H1 (cell line): ENCODE data around the gene AFF2. TPM values are rescaled to one million over a fixed set of nuclear protein-coding genes. Genes with fewer than 3 reads are reported as not detected.

Source experiments
- KDM4A ChIP-seq: IDR thresholded peaks from one replicate; pipeline ENCODE4 v1.7.1; 2012; ENCODE audit warnings: low read depth, mild to moderate bottlenecking, moderate library complexity, low read length, inconsistent platforms; ENCODE audit not compliant: severe bottlenecking
- NRF1 ChIP-seq: IDR thresholded peaks from 2 replicates; pipeline ENCODE4 v1.6.1; 2011; ENCODE audit warnings: mild to moderate bottlenecking, low read depth, low read length, improper control_type of control experiment
- POLR2AphosphoS5 ChIP-seq: IDR thresholded peaks from 2 replicates; pipeline ENCODE4 v1.6.1; 2011; ENCODE audit warnings: low read depth, low read length
- RBBP5 ChIP-seq: IDR thresholded peaks from 2 replicates; pipeline ENCODE4 v1.7.1; 2012; ENCODE audit warnings: low read depth, mild to moderate bottlenecking, inconsistent platforms, low read length, moderate library complexity, borderline replicate concordance
- SUZ12 ChIP-seq: fragments of 200-600 bp; sonication (generic); IDR thresholded peaks from 2 replicates; pipeline ENCODE4 v1.6.1; 2012; ENCODE audit warnings: mild to moderate bottlenecking, inconsistent platforms, low read length, moderate library complexity, mixed read lengths
- TBP ChIP-seq: IDR thresholded peaks from 2 replicates; pipeline ENCODE4 v1.6.1; 2011; ENCODE audit warnings: low read depth, low read length, improper control_type of control experiment
- YY1 ChIP-seq: IDR thresholded peaks from 2 replicates; pipeline ENCODE4 v1.6.1; 2011; ENCODE audit warnings: low read depth, mild to moderate bottlenecking, low read length
- polyA plus RNA-seq, 7 experiments: library from polyadenylated mRNA; depleted of rRNA in 3 of 7; stranded (reverse) in 5 of 7; unstranded in 2 of 7; fragments of >200 nt in 5 of 7; fragments of 200-250 nt in 2 of 7; gene quantifications; 1 replicate in 5 of 7; 2 replicates in 1 of 7; 4 replicates in 1 of 7; pipeline versions ENCODE4 v1.2.1 to v1.2.3, GENCODE V29; 2011 to 2013; ENCODE audit warnings: missing spikeins in 2 of 7, mixed read lengths in 2 of 7
- total RNA-seq: library from RNA; stranded (reverse); fragmentation: NEBNext Ultra II Directional; extraction: Animal tissue kit (Norgen Biotek cat#: 25700); gene quantifications from 2 replicates; pipeline ENCODE4 v1.2.1, GENCODE V29; 2021

Gene AFF2
- total and polyA plus RNA-seq, 2 of the 8 experiments (the other 6 are each of a cell fraction or from before 2014, with no cell fraction given): 2.0 to 7.3 TPM

DNA sequence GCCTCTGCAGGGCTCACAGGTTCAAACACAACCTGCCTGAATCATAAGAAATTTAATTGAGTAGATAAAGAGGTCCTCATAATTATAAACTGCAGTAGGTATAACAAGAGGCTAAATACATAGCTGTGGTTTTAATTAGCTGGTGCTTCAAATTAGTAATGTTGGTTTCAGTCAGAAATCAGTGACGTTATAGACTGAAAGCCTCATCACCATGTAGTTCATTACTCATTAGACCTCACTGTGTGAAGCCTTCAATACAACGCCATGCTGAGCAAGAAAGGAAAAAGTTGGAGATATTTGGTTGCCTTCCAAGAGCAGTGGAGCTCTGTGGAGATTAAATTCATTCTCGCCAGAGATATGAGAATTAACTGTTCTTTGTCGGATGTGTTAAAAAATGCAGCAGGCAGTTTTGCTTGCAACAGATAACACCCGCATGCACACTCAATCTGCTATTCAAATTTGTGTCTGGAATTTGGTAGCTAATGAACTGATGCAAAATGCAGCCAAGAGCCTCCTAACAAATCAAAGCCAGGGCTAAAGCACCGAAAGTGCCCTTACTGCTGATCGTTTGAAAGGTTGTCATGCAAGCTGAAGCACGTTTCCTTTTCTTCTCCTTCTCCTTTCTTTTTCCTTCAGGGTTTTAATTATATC, 148.9 kb downstream of the AFF2 start (continued):
- no peak for TF ChIP-seq KDM4A
- no peak for TF ChIP-seq YY1
- TF ChIP-seq SUZ12: no peak
- TF ChIP-seq POLR2AphosphoS5: no peak
- no peak for TF ChIP-seq NRF1
- TF ChIP-seq RBBP5: no peak
- no peak for TF ChIP-seq TBP
